Measurements from ENCODE around the gene RND2. TPM values are rescaled to one million over a fixed set of nuclear protein-coding genes. Genes with fewer than 3 reads are reported as not detected.

Gene RND2
- total and polyA plus RNA-seq, 2 donors (not counting 1 experiment from before 2014, with no cell fraction given), result 0.54 to 0.99 TPM

GRCh38 chr17:43025766-43026537 lies 921 bp downstream of the RND2 start:
- no peaks in the 10 kb centered on the region for H3K9me3 ChIP-seq (ENCODE audit: control insufficient read depth, insufficient read depth, low read depth, low read length)
- H3K9ac ChIP-seq (ENCODE audit: insufficient read depth, low read length), result no peak overlapping the region
- no peak overlapping the region for H3K4me3 ChIP-seq (replicated peaks in 1 of 4; ENCODE audit: control extremely low read depth in 1 of 4, insufficient read depth in 1 of 4, low read depth in 3 of 4, low read length in 4 of 4)
- peaks cover 11% of the 10 kb centered on the region for H3K79me2 ChIP-seq (ENCODE audit: control insufficient read depth, insufficient read depth, low read length)
- H2AFZ ChIP-seq (ENCODE audit: low read length), result no peak overlapping the region
- peak; percentile 20 for TF ChIP-seq EZH2 (IDR thresholded peaks at IDR 0.05; ENCODE audit: low read length, missing control alignments)
- TF ChIP-seq, protein P1, sequence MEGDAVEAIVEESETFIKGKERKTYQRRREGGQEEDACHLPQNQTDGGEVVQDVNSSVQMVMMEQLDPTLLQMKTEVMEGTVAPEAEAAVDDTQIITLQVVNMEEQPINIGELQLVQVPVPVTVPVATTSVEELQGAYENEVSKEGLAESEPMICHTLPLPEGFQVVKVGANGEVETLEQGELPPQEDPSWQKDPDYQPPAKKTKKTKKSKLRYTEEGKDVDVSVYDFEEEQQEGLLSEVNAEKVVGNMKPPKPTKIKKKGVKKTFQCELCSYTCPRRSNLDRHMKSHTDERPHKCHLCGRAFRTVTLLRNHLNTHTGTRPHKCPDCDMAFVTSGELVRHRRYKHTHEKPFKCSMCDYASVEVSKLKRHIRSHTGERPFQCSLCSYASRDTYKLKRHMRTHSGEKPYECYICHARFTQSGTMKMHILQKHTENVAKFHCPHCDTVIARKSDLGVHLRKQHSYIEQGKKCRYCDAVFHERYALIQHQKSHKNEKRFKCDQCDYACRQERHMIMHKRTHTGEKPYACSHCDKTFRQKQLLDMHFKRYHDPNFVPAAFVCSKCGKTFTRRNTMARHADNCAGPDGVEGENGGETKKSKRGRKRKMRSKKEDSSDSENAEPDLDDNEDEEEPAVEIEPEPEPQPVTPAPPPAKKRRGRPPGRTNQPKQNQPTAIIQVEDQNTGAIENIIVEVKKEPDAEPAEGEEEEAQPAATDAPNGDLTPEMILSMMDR (conservative IDR thresholded peaks at IDR 0.05 in 1 of 2, IDR thresholded peaks at IDR 0.05 in 1 of 2; ENCODE audit: low read depth in 1 of 2, low read length in 2 of 2), result no peak
- H3K36me3 ChIP-seq (ENCODE audit: control insufficient read depth, insufficient read depth, low read length), result no peaks in the 10 kb centered on the region
- no peak overlapping the region for H3K4me2 ChIP-seq (ENCODE audit: extremely low read depth, insufficient read depth, low read length)
- peaks cover 4% of the 10 kb centered on the region for H3K4me1 ChIP-seq (ENCODE audit: control insufficient read depth, extremely low read depth, insufficient read depth, low read length)
- no peak overlapping the region for H3K27ac ChIP-seq (ENCODE audit: insufficient read depth, low read length)
- no peaks in the 10 kb centered on the region for H3K27me3 ChIP-seq (ENCODE audit: control insufficient read depth, insufficient read depth, low read length)
- DNase-seq (ENCODE audit: low read depth in 2 of 2), result no peak
- no peaks in the 10 kb centered on the region for H4K20me1 ChIP-seq (ENCODE audit: control insufficient read depth, extremely low read depth, insufficient read depth, low read length)

DNA sequence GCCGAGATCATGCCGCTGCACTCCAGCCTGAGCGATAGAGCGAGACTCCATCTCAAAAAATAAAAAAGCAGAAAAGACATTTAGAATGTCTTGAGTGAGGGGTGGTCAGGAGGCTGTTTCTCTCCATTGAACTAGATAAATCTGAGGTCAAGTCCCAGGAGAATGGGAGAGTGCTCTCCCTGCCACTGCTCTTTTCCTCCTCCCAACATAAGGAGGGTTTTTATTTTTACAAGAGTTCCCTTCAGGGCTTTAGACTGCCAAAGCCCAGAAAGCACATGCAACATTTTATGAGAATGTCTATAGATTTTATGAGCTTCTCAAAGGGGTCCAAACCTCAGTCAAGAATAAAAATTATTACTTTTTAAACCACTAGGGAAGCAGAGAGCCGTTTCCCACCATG lies 1.6 kb downstream of the RND2 start:
- Histone ChIP-seq H2AFZ (ENCODE audit: low read length) (no peak overlapping the region), H3K27ac (ENCODE audit: insufficient read depth, low read length) (no peak overlapping the region), H3K27me3 (ENCODE audit: control insufficient read depth, insufficient read depth, low read length) (no peaks in the 10 kb centered on the region), H3K4me3 (replicated peaks in 1 of 4; ENCODE audit: control extremely low read depth in 1 of 4, insufficient read depth in 1 of 4, low read depth in 3 of 4, low read length in 4 of 4) (no peak overlapping the region), H3K79me2 (ENCODE audit: control insufficient read depth, insufficient read depth, low read length) (peaks cover 6% of the 10 kb centered on the region), H3K4me2 (ENCODE audit: extremely low read depth, insufficient read depth, low read length) (no peak overlapping the region), H3K4me1 (ENCODE audit: control insufficient read depth, extremely low read depth, insufficient read depth, low read length) (peaks cover 4% of the 10 kb centered on the region), H3K36me3 (ENCODE audit: control insufficient read depth, insufficient read depth, low read length) (no peaks in the 10 kb centered on the region), H3K9me3 (ENCODE audit: control insufficient read depth, insufficient read depth, low read depth, low read length) (no peaks in the 10 kb centered on the region), H3K9ac (ENCODE audit: insufficient read depth, low read length) (no peak overlapping the region), H4K20me1 (ENCODE audit: control insufficient read depth, extremely low read depth, insufficient read depth, low read length) (no peaks in the 10 kb centered on the region)
- DNase-seq (ENCODE audit: low read depth in 2 of 2), result no peak
- TF ChIP-seq, protein P1 (conservative IDR thresholded peaks at IDR 0.05 in 1 of 2, IDR thresholded peaks at IDR 0.05 in 1 of 2; ENCODE audit: low read depth in 1 of 2, low read length in 2 of 2), result no peak
- TF ChIP-seq EZH2 (IDR thresholded peaks at IDR 0.05; ENCODE audit: low read length, missing control alignments), result no peak

DNA sequence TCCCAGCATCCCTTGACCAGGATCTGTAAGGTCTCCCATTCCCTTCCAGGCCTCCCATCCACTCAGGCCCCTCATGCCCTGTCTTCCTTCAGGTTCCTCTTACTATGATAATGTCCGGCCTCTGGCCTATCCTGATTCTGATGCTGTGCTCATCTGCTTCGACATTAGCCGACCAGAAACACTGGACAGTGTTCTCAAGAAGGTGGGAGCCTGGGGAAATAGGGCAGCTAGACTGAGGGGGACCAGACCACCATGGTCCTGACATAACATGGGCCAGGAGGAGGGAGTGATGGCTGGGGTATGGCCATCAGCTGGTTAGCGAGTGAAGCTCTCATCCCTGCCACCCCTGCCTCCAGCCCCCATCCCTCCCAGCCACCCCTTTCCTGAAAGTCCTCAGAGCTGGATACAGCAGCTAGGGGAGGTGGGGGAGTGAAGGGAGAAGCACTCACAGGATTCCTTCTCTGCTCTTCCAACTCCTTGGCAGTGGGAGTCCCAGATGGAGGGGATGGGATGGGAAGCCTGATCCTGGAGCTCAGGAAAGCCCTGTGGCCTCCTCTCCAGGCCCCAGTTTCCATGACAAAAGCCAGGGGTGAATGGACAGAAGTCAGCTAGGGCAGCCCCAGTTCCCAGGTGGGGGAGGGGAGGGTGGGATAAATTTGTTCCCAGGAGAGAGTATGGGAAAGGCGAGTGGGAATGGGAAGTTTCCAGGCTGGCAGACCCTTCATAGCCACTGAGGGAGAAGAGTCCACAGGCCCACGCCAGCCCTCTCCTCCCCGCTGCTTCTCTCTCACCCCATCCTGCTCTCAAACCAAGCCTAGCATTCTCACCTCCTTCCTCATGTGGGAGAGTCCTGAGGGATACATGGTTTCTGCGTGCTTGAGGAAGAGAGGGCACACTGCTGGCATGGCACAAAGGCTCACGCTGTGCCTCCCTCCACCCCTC lies 2.3 kb downstream of the RND2 start:
- Histone ChIP-seq H3K27me3 (ENCODE audit: control insufficient read depth, insufficient read depth, low read length) (no peaks in the 10 kb centered on the region), H2AFZ (ENCODE audit: low read length) (no peak overlapping the region), H3K79me2 (ENCODE audit: control insufficient read depth, insufficient read depth, low read length) (no peaks in the 10 kb centered on the region), H4K20me1 (ENCODE audit: control insufficient read depth, extremely low read depth, insufficient read depth, low read length) (no peaks in the 10 kb centered on the region), H3K9me3 (ENCODE audit: control insufficient read depth, insufficient read depth, low read depth, low read length) (no peaks in the 10 kb centered on the region), H3K9ac (ENCODE audit: insufficient read depth, low read length) (no peak overlapping the region), H3K27ac (ENCODE audit: insufficient read depth, low read length) (no peak overlapping the region), H3K4me3 (replicated peaks in 1 of 4; ENCODE audit: control extremely low read depth in 1 of 4, insufficient read depth in 1 of 4, low read depth in 3 of 4, low read length in 4 of 4) (no peak overlapping the region), H3K4me1 (ENCODE audit: control insufficient read depth, extremely low read depth, insufficient read depth, low read length) (peaks cover 4% of the 10 kb centered on the region), H3K4me2 (ENCODE audit: extremely low read depth, insufficient read depth, low read length) (no peak overlapping the region), H3K36me3 (ENCODE audit: control insufficient read depth, insufficient read depth, low read length) (no peaks in the 10 kb centered on the region)
- DNase-seq (ENCODE audit: low read depth in 2 of 2), result no peak
- TF ChIP-seq, protein P1 (conservative IDR thresholded peaks at IDR 0.05 in 1 of 2, IDR thresholded peaks at IDR 0.05 in 1 of 2; ENCODE audit: low read depth in 1 of 2, low read length in 2 of 2), result no peak
- TF ChIP-seq EZH2 (IDR thresholded peaks at IDR 0.05; ENCODE audit: low read length, missing control alignments), result no peak
